ENCODE measurements around the gene FAM216A. TPM values are rescaled to one million over a fixed set of nuclear protein-coding genes. Genes with fewer than 3 reads are reported as not detected.
A peak's percentile ranks its signal among the peaks of the same experiment; 100 is the strongest.

The FAM216A gene
- total and polyA plus RNA-seq, 2 of the 4 experiments (the other 2 are of a cell fraction), result 14.0 to 31.1 TPM

DNA sequence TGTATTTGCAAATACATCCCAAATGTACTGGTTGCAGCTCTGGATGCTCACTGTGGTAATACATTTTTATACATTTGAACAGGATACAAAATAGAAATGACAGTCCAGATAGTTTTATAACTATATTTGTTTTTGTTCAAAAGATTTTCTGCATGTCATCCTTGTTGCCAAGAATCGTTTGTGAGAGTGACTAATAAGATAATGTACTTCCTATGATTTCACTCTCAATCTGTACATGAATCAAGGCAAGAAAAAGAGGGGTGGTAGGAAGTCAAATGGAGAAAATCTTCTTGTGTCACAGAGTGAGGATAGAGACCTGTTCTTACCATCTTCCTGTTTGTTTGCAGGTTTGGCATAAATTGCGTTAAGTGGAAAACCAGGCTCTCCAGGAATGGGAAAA is 32.4 kb upstream of the FAM216A start:
- H3K27me3 ChIP-seq (ENCODE audit: control insufficient read depth, insufficient read depth, low read length), result no peaks in the 10 kb centered on the region
- TF ChIP-seq POLR2A (IDR thresholded peaks at IDR 0.05; ENCODE audit: low read depth, low read length) (no peak), CEBPB (IDR thresholded peaks at IDR 0.05; ENCODE audit: low read depth, low read length) (no peak), NFE2L2 (IDR thresholded peaks at IDR 0.05; ENCODE audit: low read depth, low read length) (0 out of 2 replicates have a peak, but pooled peaks have one; percentile 26)
- TF ChIP-seq, protein P1, sequence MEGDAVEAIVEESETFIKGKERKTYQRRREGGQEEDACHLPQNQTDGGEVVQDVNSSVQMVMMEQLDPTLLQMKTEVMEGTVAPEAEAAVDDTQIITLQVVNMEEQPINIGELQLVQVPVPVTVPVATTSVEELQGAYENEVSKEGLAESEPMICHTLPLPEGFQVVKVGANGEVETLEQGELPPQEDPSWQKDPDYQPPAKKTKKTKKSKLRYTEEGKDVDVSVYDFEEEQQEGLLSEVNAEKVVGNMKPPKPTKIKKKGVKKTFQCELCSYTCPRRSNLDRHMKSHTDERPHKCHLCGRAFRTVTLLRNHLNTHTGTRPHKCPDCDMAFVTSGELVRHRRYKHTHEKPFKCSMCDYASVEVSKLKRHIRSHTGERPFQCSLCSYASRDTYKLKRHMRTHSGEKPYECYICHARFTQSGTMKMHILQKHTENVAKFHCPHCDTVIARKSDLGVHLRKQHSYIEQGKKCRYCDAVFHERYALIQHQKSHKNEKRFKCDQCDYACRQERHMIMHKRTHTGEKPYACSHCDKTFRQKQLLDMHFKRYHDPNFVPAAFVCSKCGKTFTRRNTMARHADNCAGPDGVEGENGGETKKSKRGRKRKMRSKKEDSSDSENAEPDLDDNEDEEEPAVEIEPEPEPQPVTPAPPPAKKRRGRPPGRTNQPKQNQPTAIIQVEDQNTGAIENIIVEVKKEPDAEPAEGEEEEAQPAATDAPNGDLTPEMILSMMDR (conservative IDR thresholded peaks at IDR 0.05; ENCODE audit: low read depth, low read length), result no peak
- H2AK9ac ChIP-seq (replicated peaks; ENCODE audit: low read depth, low read length, poor library complexity), result no peak overlapping the region
- no peak overlapping the region for H4K91ac ChIP-seq (ENCODE audit: insufficient read depth, low read depth, low read length)
- CTCF ChIA-PET, result no interaction called here
- 0 out of 2 replicates have a peak, but pooled peaks cover 3% of the 10 kb centered on the region for H3K4me1 ChIP-seq (ENCODE audit: control insufficient read depth, insufficient read depth, low read length)
- in situ Hi-C loops (cut with MboI; ENCODE audit: low sequenced_read_pairs) (no loop called here), intact Hi-C loops (cut with micrococcal nuclease) (no loop called here), dilution Hi-C loops (cut with HindIII; ENCODE audit: low sequenced_read_pairs, unreplicated experiment) (no loop called here)
- H3K9me1 ChIP-seq (ENCODE audit: insufficient read depth, low read length), result no peaks in the 10 kb centered on the region
- no peak overlapping the region for H3K14ac ChIP-seq (replicated peaks; ENCODE audit: low read depth, low read length)
- no peaks in the 10 kb centered on the region for H3K9me3 ChIP-seq (ENCODE audit: control insufficient read depth, insufficient read depth, low read length)
- ATAC-seq (ENCODE audit: low read depth), result no peak
- H3K36me3 ChIP-seq (ENCODE audit: control insufficient read depth, insufficient read depth, low read length), result peaks cover 48% of the 10 kb centered on the region
- no peak overlapping the region for H3K9ac ChIP-seq (ENCODE audit: low read depth, low read length)
- no peak overlapping the region; the same call in 1 of the 2 replicates for H3K27ac ChIP-seq (ENCODE audit: insufficient read depth, low read length)
- no peak overlapping the region for H4K5ac ChIP-seq (ENCODE audit: low read depth, low read length)
- H2BK15ac ChIP-seq (ENCODE audit: low read depth, low read length), result no peak overlapping the region
- no peak overlapping the region for H3K23ac ChIP-seq (ENCODE audit: low read depth, low read length)
- no peak overlapping the region for H3K4ac ChIP-seq (ENCODE audit: low read depth, low read length)
- H3K79me1 ChIP-seq (ENCODE audit: low read depth in 1 of 2, low read length in 2 of 2), result peaks cover 10 to 14% of the 10 kb centered on the region in 2 experiments; a peak in 3 of 4 replicates
- POLR2A ChIA-PET (ENCODE audit: unreplicated experiment), result no interaction called here
- no peak overlapping the region for H2AK5ac ChIP-seq (ENCODE audit: low read depth, low read length)
- peak overlapping the region; percentile 26 for H2BK5ac ChIP-seq (ENCODE audit: low read depth, low read length, poor library complexity, severe bottlenecking)
- no peak overlapping the region for H2BK20ac ChIP-seq (ENCODE audit: low read depth, low read length)
- peak; percentile 64 for DNase-seq
- no TSS peak for BruUV-seq (replicated peaks)
- H3K4me2 ChIP-seq (ENCODE audit: low read depth, low read length), result no peak overlapping the region
- WGBS, 2 experiments (ENCODE audit: extremely low coverage in 2 of 2, insufficient read length in 1 of 2), result no CpG with 5 or more reads among the region's 2 CpGs
- no peak overlapping the region for H4K8ac ChIP-seq (ENCODE audit: low read depth in 2 of 2, low read length in 2 of 2)
- H4K20me1 ChIP-seq (ENCODE audit: insufficient read depth, low read length), result no peaks in the 10 kb centered on the region; the same call in 1 of the 2 replicates
- H3K4me3 ChIP-seq (ENCODE audit: insufficient read depth, low read depth, low read length), result no peak overlapping the region
- H3K56ac ChIP-seq (ENCODE audit: extremely low read depth, insufficient read depth, low read length), result no peak overlapping the region
- H2BK120ac ChIP-seq (ENCODE audit: low read depth, low read length), result no peak overlapping the region
- H3K18ac ChIP-seq (ENCODE audit: low read depth, low read length), result no peak overlapping the region
- H2AFZ ChIP-seq (replicated peaks; ENCODE audit: low read length, poor library complexity), result no peak overlapping the region

Data from IMR-90 (cell line).